GM12872 (cell line): ENCODE results near the gene PPAN.

ENCODE experiments used
- CTCF ChIP-seq: IDR thresholded peaks from 3 replicates; pipeline ENCODE4 v1.5.1; 2011; ENCODE audit warnings: low read depth, mild to moderate bottlenecking, low read length, moderate library complexity; ENCODE audit not compliant: insufficient read depth

Gene PPAN

GRCh38 chr19:10088949-10089554, 17.1 kb upstream of the PPAN start:
- TF ChIP-seq CTCF = no peak

GRCh38 chr19:10089801-10090375, 16.3 kb upstream of the PPAN start:
- no peak for TF ChIP-seq CTCF

- no peak for TF ChIP-seq CTCF
Measured at GRCh38 chr19:10091370-10091687, 14.8 kb upstream of the PPAN start.

DNA sequence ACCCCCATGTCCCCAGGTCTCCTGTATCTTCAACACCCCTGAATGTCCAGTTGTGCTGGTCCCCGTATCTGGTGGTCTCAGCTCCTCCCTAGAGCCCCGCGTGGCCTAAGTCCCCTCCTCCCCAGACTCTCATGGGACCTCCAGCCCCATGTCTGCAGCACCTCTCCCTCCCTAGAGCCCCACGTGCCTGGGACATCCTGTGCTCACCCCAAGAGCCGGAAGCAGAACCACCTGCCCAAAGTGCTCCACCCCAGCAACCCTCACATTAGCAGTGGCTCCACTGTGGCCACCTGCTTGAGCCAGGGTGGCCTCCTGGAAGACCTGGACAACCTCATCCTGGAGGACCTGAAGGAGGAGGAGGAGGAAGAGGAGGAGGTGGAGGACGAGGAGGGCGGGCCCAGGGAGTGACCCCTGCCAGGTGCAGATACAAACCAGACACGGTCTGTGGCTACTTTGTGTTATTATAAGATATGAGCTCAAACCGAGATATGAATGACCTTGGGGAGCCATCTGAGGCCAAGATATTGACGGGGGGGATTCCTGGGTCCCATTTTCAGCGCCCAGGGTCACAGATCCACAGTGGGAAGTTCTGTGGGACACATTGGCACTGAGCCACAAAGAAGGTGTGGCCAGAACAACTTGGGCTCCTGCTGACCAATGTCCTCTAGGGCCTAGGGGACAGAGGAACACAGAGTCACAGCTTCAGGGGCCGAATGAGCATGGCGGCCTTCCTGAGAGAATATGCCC, 14.1 kb upstream of the PPAN start:
- TF ChIP-seq CTCF = no peak

DNA sequence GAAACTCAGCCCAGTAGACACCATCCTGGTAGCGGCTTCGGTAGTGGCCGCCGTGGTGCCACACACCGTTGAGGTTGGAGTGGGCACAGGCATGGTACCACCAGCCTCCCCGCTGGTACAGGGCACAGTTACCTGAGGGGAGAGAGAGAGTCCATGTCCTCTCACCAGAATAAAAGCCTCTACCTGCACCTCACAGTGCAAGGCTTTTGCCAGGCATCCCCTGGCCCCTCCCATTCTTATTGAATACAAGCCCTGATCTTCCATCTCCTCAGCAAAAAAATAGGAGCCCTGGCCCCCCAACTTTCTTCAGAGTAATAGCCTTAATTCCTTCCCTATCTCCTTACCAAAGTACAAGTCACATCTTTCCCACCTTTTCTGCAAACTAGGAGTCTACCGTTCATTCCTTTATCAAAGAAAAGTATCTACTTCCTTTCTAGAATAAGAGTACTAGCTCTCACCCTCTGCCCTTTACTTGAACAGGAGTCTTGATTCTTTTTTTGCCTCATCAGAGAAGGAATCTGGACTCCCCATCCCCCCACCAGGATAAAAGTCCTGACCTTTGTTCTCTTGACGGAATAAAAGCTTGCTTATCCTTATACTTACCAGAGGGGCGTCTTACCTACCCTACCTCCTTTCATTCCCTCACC, 13.4 kb upstream of the PPAN start:
- TF ChIP-seq CTCF = no peak

- TF ChIP-seq CTCF = no peak
Measured at GRCh38 chr19:10093295-10094186, 12.6 kb upstream of the PPAN start.

- no peak for TF ChIP-seq CTCF
Measured at GRCh38 chr19:10095622-10095947, 10.6 kb upstream of the PPAN start.
